H1 (cell line): Measurements from ENCODE around the gene SCN2A. TPM values are rescaled to one million over a fixed set of nuclear protein-coding genes. Genes with fewer than 3 reads are reported as not detected.

Source experiments
- CTCF ChIA-PET: fragments of 300-600 bp; sonication (Branson Sonifier 250); formaldehyde crosslinking; loops from one replicate; lab custom pipeline; 2021; ENCODE audit not compliant: partially characterized antibody; lab: Charles Lee
- POLR2A ChIA-PET: fragments of 300-600 bp; sonication (Branson Sonifier 250); formaldehyde crosslinking; loops from one replicate; lab custom pipeline; 2021; ENCODE audit warnings: inconsistent platforms; ENCODE audit not compliant: partially characterized antibody; lab: Charles Lee
- DNase-seq, 2 experiments: peaks; one replicate each; pipeline versions ENCODE4 v3.0.0 to v3.0.0-alpha.2; 2010 to 2022; ENCODE audit warnings: low spot score in 2 of 2, low read depth in 1 of 2, mixed read lengths in 1 of 2
- FAIRE-seq: peaks from 2 replicates; lab custom pipeline; 2011; peaks lifted over from hg19 to GRCh38; lab: Jason Lieb, UNC
- H2AFZ ChIP-seq: 2 replicates; pipeline ENCODE4 v1.8.1; 2012; ENCODE audit warnings: low read length, inconsistent platforms
- H2AK5ac ChIP-seq: 2 replicates; pipeline ENCODE4 v1.6.1; 2013; ENCODE audit warnings: low read depth, low read length
- H2BK120ac ChIP-seq: replicated peaks from 2 replicates; pipeline ENCODE3; 2013; ENCODE audit warnings: low read depth, low read length, inconsistent platforms
- H2BK12ac ChIP-seq: 2 replicates; pipeline ENCODE4 v1.6.1; 2013; ENCODE audit warnings: low read depth, low read length
- H2BK15ac ChIP-seq: 2 replicates; pipeline ENCODE4 v1.6.1; 2013; ENCODE audit warnings: low read length
- H2BK20ac ChIP-seq: 2 replicates; pipeline ENCODE4 v1.6.1; 2013; ENCODE audit warnings: low read length
- H2BK5ac ChIP-seq: 2 replicates; pipeline ENCODE4 v1.6.1; 2013; ENCODE audit warnings: low read depth, low read length
- H3K14ac ChIP-seq: 2 replicates; pipeline ENCODE4 v1.6.1; 2013; ENCODE audit warnings: inconsistent platforms; ENCODE audit not compliant: insufficient read length
- H3K18ac ChIP-seq: 2 replicates; pipeline ENCODE4 v1.6.1; 2013; ENCODE audit warnings: low read length; ENCODE audit errors: extremely low read depth
- H3K23ac ChIP-seq: 2 replicates; pipeline ENCODE4 v1.6.1; 2013; ENCODE audit warnings: inconsistent platforms; ENCODE audit not compliant: insufficient read length
- H3K23me2 ChIP-seq: 2 replicates; pipeline ENCODE4 v1.6.1; 2013; ENCODE audit warnings: low read depth, low read length
- H3K27ac ChIP-seq: 2 replicates; pipeline ENCODE4 v1.6.1; 2011; ENCODE audit warnings: low read depth, low read length, inconsistent platforms
- H3K27me3 ChIP-seq, 4 experiments: replicated peaks in 1 of 4; 1 replicate in 1 of 4; 2 replicates in 3 of 4; pipeline versions ENCODE4 v1.6.1 to v1.8.1; 2011 to 2013; ENCODE audit warnings: low read length in 3 of 4, mild to moderate bottlenecking in 3 of 4, inconsistent platforms in 2 of 4, mixed read lengths in 2 of 4, moderate library complexity in 1 of 4; ENCODE audit not compliant: control insufficient read depth in 3 of 4, insufficient read depth in 3 of 4; ENCODE audit errors: extremely low read depth in 1 of 4
- H3K36me3 ChIP-seq, 4 experiments: 2 replicates each; pipeline versions ENCODE4 v1.6.1 to v1.8.1; 2011 to 2013; ENCODE audit warnings: mild to moderate bottlenecking in 4 of 4, low read length in 3 of 4, moderate library complexity in 2 of 4, control low read depth in 1 of 4, inconsistent platforms in 1 of 4; ENCODE audit not compliant: insufficient read depth in 4 of 4, control insufficient read depth in 2 of 4
- H3K4ac ChIP-seq: replicated peaks from 2 replicates; pipeline ENCODE3; 2013; ENCODE audit warnings: low read length, low read depth, mixed read lengths, inconsistent platforms; ENCODE audit not compliant: insufficient read length
- H3K4me1 ChIP-seq, 4 experiments: replicated peaks in 1 of 4; 1 replicate in 1 of 4; 2 replicates in 3 of 4; pipeline versions ENCODE4 v1.6.1 to v1.8.1; 2011 to 2013; ENCODE audit warnings: low read length in 3 of 4, inconsistent platforms in 2 of 4, mixed read lengths in 1 of 4; ENCODE audit not compliant: insufficient read depth in 4 of 4, control insufficient read depth in 3 of 4
- H3K4me2 ChIP-seq, 2 experiments: 2 replicates each; pipeline versions ENCODE4 v1.6.1 to v1.8.1; 2011 to 2013; ENCODE audit warnings: low read depth in 2 of 2, low read length in 2 of 2, control low read depth in 1 of 2, inconsistent platforms in 1 of 2, mild to moderate bottlenecking in 1 of 2; ENCODE audit not compliant: insufficient read depth in 1 of 2
- H3K4me3 ChIP-seq, 4 experiments: fragments of 200-600, 300-600 bp in 1 of 4; sonication (generic), shearing (Covaris generic), sonication (Bioruptor Twin) in 1 of 4; 2 replicates each; pipeline versions ENCODE4 v1.5.1 to v1.8.1; 2011 to 2016; ENCODE audit warnings: low read length in 4 of 4, low read depth in 3 of 4, control low read depth in 2 of 4, inconsistent platforms in 2 of 4, mild to moderate bottlenecking in 2 of 4, mixed read lengths in 1 of 4, moderate library complexity in 1 of 4; ENCODE audit not compliant: insufficient read depth in 2 of 4; ENCODE audit errors: extremely low read depth in 1 of 4
- H3K56ac ChIP-seq: replicated peaks from 2 replicates; pipeline ENCODE3; 2013; ENCODE audit warnings: low read depth, mild to moderate bottlenecking, mixed read lengths, low read length, inconsistent platforms; ENCODE audit not compliant: insufficient read length
- H3K79me1 ChIP-seq: 2 replicates; pipeline ENCODE4 v1.6.1; 2013; ENCODE audit warnings: low read depth, low read length, control low read depth
- H3K79me2 ChIP-seq, 2 experiments: 2 replicates each; pipeline versions ENCODE4 v1.6.1 to v1.8.1; 2012 to 2013; ENCODE audit warnings: low read length in 2 of 2, mild to moderate bottlenecking in 2 of 2, inconsistent platforms in 1 of 2; ENCODE audit not compliant: insufficient read depth in 2 of 2, control insufficient read depth in 1 of 2
- H3K9ac ChIP-seq, 4 experiments: replicated peaks in 1 of 4; 1 replicate in 1 of 4; 2 replicates in 3 of 4; pipeline versions ENCODE4 v1.6.1 to v1.8.1; 2011 to 2013; ENCODE audit warnings: low read depth in 3 of 4, low read length in 3 of 4, control low read depth in 2 of 4, mild to moderate bottlenecking in 2 of 4, moderate library complexity in 2 of 4, inconsistent platforms in 1 of 4; ENCODE audit errors: extremely low read depth in 1 of 4
- H3K9me3 ChIP-seq, 2 experiments: 2 replicates each; pipeline versions ENCODE4 v1.6.1 to v1.8.1; 2012 to 2013; ENCODE audit warnings: mild to moderate bottlenecking in 2 of 2, moderate library complexity in 2 of 2, control low read depth in 1 of 2, inconsistent platforms in 1 of 2, low read depth in 1 of 2, low read length in 1 of 2, mixed read lengths in 1 of 2; ENCODE audit not compliant: insufficient read depth in 2 of 2
- H4K20me1 ChIP-seq, 2 experiments: replicated peaks in 1 of 2; 2 replicates each; pipeline versions ENCODE3 to v1.8.1; 2011 to 2013; ENCODE audit warnings: inconsistent platforms in 2 of 2, low read length in 2 of 2, mild to moderate bottlenecking in 1 of 2; ENCODE audit not compliant: insufficient read depth in 2 of 2, control insufficient read depth in 1 of 2
- H4K5ac ChIP-seq: 2 replicates; pipeline ENCODE4 v1.6.1; 2013; ENCODE audit warnings: low read length, low read depth, mixed read lengths, inconsistent platforms; ENCODE audit not compliant: insufficient read length
- H4K8ac ChIP-seq: 2 replicates; pipeline ENCODE4 v1.8.0; 2013; ENCODE audit warnings: mild to moderate bottlenecking, moderate library complexity, low read length, inconsistent platforms; ENCODE audit not compliant: insufficient read depth; ENCODE audit errors: extremely low read depth
- H4K91ac ChIP-seq: replicated peaks from 2 replicates; pipeline ENCODE3; 2013; ENCODE audit warnings: low read length, mixed read lengths, inconsistent platforms; ENCODE audit not compliant: insufficient read length
- CBX8 ChIP-seq: fragments of 300-800, 300-1000 bp; sonication (generic); IDR thresholded peaks from 2 replicates; pipeline ENCODE4 v1.7.1; 2016; ENCODE audit warnings: low read depth, low read length, borderline replicate concordance
- JUN ChIP-seq: IDR thresholded peaks from 2 replicates; pipeline ENCODE4 v1.6.1; 2011; ENCODE audit warnings: low read depth, mild to moderate bottlenecking, improper control_type of control experiment, low read length
- JUND ChIP-seq: IDR thresholded peaks from 2 replicates; pipeline ENCODE4 v1.6.1; 2011; ENCODE audit warnings: mild to moderate bottlenecking, improper control_type of control experiment, low read length
- POLR2A ChIP-seq, 2 experiments: IDR thresholded peaks; 1 replicate in 1 of 2; 2 replicates in 1 of 2; pipeline ENCODE4 v1.6.1; 2011; ENCODE audit warnings: low read depth in 2 of 2, low read length in 2 of 2, mild to moderate bottlenecking in 2 of 2; ENCODE audit errors: control extremely low read depth in 1 of 2
- RAD21 ChIP-seq, 2 experiments: IDR thresholded peaks in 1 of 2; conservative IDR thresholded peaks in 1 of 2; 2 replicates each; pipeline ENCODE4 v1.6.1; 2011; ENCODE audit warnings: low read depth in 2 of 2, low read length in 2 of 2, improper control_type of control experiment in 1 of 2, inconsistent platforms in 1 of 2, mild to moderate bottlenecking in 1 of 2, moderate library complexity in 1 of 2
- RBBP5 ChIP-seq: IDR thresholded peaks from 2 replicates; pipeline ENCODE4 v1.7.1; 2012; ENCODE audit warnings: low read depth, mild to moderate bottlenecking, inconsistent platforms, low read length, moderate library complexity, borderline replicate concordance
- RNF2 ChIP-seq: fragments of 200-900, 300-1000 bp; sonication (generic); IDR thresholded peaks from 2 replicates; pipeline ENCODE4 v1.7.1; 2016; ENCODE audit warnings: borderline replicate concordance, low read depth, mild to moderate bottlenecking, antibody characterized with exemption, low read length; ENCODE audit not compliant: poor library complexity, severe bottlenecking; ENCODE audit errors: missing control alignments
- SAP30 ChIP-seq: fragments of 300-600 bp; sonication (generic); IDR thresholded peaks from 2 replicates; pipeline ENCODE4 v1.7.1; 2012; ENCODE audit warnings: low read length, moderate library complexity, mild to moderate bottlenecking, inconsistent platforms; ENCODE audit not compliant: insufficient read depth, insufficient replicate concordance
- SRF ChIP-seq: IDR thresholded peaks from 2 replicates; pipeline ENCODE4 v1.6.1; 2011; ENCODE audit warnings: mild to moderate bottlenecking, low read depth, low read length, moderate library complexity
- WGBS, 2 experiments: shearing (Covaris generic) in 1 of 2; methylation state at CpG; one replicate each; pipeline versions ENCODE4 v1.1.6 to v1.1.7; 2013 to 2015; ENCODE audit warnings: low lambda C conversion rate in 2 of 2, mixed read lengths in 2 of 2, inconsistent platforms in 1 of 2, low coverage in 1 of 2, missing lambda C conversion rate in 1 of 2; ENCODE audit not compliant: insufficient replicate concordance in 2 of 2, insufficient coverage in 1 of 2, insufficient read length in 1 of 2; ENCODE audit errors: extremely low coverage in 1 of 2, missing lambda C conversion rate in 1 of 2; 5-methylcytosine and 5-hydroxymethylcytosine counted together
- polyA plus RNA-seq, 7 experiments: library from polyadenylated mRNA; depleted of rRNA in 3 of 7; stranded (reverse) in 5 of 7; unstranded in 2 of 7; fragments of >200 nt in 5 of 7; fragments of 200-250 nt in 2 of 7; gene quantifications; 1 replicate in 5 of 7; 2 replicates in 1 of 7; 4 replicates in 1 of 7; pipeline versions ENCODE4 v1.2.1 to v1.2.3, GENCODE V29; 2011 to 2013; ENCODE audit warnings: missing spikeins in 2 of 7, mixed read lengths in 2 of 7
- total RNA-seq: library from RNA; stranded (reverse); fragmentation: NEBNext Ultra II Directional; extraction: Animal tissue kit (Norgen Biotek cat#: 25700); gene quantifications from 2 replicates; pipeline ENCODE4 v1.2.1, GENCODE V29; 2021

Gene SCN2A
- total and polyA plus RNA-seq, 2 of the 8 experiments (the other 6 are each of a cell fraction or from before 2014, with no cell fraction given): 0.18 to 1.1 TPM

DNA sequence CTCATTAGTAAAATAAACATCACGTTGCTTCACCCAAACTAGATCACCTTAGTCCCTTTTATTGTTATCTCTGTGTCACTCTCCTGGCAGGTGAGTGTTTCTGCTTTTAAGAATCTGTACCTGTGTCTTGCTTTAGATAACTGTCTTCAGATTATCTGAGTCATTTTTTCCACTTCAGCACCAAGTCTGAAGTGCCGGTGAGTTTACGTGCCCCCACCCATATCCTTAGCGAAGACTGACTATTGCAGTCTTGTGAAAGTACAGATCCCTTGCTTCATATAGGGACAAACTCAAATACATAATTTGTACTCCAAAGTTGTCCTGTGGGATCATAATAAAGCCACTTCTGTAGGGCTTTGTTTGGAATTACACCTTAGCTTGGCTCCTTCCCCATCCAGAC lies 41.1 kb downstream of the SCN2A start:
- no peak overlapping the region for H2BK20ac ChIP-seq
- H3K23ac ChIP-seq: no peak overlapping the region
- no peak overlapping the region for H4K91ac ChIP-seq
- H3K27me3 ChIP-seq: no peaks in the 10 kb centered on the region
- no peak overlapping the region for H3K4me3 ChIP-seq
- H3K79me2 ChIP-seq: no peaks in the 10 kb centered on the region
- no peak overlapping the region for H2BK120ac ChIP-seq
- no peaks in the 10 kb centered on the region for H3K23me2 ChIP-seq
- ChIA-PET CTCF (interaction anchor here (1.4 kb wide), 1 partner anchor 12 kb away, joined by 3 read pairs; no protein-coding TSS in a partner anchor), POLR2A (no interaction called here)
- H2AK5ac ChIP-seq: no peak overlapping the region
- H3K4ac ChIP-seq: no peak overlapping the region
- H3K18ac ChIP-seq: no peak overlapping the region
- H3K14ac ChIP-seq: no peak overlapping the region
- H2BK15ac ChIP-seq: no peak overlapping the region
- H2BK5ac ChIP-seq: no peak overlapping the region
- no peak overlapping the region for H2BK12ac ChIP-seq
- TF ChIP-seq SAP30 (no peak), SRF (no peak), RAD21 (IDR thresholded peaks at IDR 0.05 in 1 of 2, conservative IDR thresholded peaks at IDR 0.05 in 1 of 2; ENCODE audit: low read depth in 2 of 2, low read length in 2 of 2) (no peak), JUN (no peak), RBBP5 (no peak), CBX8 (no peak), RNF2 (no peak), POLR2A (IDR thresholded peaks at IDR 0.05; ENCODE audit: control extremely low read depth in 1 of 2, low read depth in 2 of 2, low read length in 2 of 2) (no peak), JUND (no peak)
- H4K5ac ChIP-seq: no peak overlapping the region
- no peak overlapping the region for H3K4me2 ChIP-seq
- H4K8ac ChIP-seq: no peak overlapping the region
- no peak overlapping the region for H3K9ac ChIP-seq
- DNase-seq: no peak
- H4K20me1 ChIP-seq: no peaks in the 10 kb centered on the region
- no peaks in the 10 kb centered on the region for H3K79me1 ChIP-seq
- H3K56ac ChIP-seq: no peak overlapping the region
- H2AFZ ChIP-seq: no peak overlapping the region
- H3K4me1 ChIP-seq: 0 out of 7 replicates have a peak, but pooled peaks cover 0 to 2% (median 0%) of the 10 kb centered on the region in 4 experiments
- H3K9me3 ChIP-seq: no peaks in the 10 kb centered on the region
- WGBS, 2 experiments: 84% methylated on average over 4 of the region's 4 CpGs; no CpG with 5 or more reads in 1 of the 2 experiments
- no peaks in the 10 kb centered on the region for H3K36me3 ChIP-seq
- no peak overlapping the region for H3K27ac ChIP-seq
- FAIRE-seq: no peak
